ENCODE measurements around the gene SFPQ.
"Not testable (repeated sequence)": the region's sequence is repeated elsewhere in the genome, so short reads cannot be mapped to it uniquely, and the experiment has no call there.

Gene SFPQ

DNA sequence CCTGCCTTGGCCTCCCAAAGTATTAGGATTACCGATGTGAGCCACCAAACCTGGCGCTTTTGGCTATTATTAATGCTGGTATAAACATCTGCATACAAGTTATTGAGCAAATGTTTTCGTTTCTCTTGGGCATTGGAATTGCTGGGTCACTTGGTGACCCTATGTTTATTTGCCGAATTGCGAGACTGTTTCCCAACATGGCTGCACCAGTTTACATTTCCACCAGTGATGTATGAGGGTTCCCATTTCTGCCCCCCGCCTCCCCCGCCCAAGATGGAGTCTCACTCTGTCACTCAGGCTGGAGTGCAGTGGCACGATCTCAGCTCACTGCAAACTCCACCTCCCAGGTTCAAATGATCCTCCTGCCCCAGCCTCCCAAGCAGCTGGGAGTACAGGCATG, 20.9 kb downstream of the SFPQ start:
- no peak for DNase-seq
- intact Hi-C loops (cut with DNase I), result no loop called here

DNA sequence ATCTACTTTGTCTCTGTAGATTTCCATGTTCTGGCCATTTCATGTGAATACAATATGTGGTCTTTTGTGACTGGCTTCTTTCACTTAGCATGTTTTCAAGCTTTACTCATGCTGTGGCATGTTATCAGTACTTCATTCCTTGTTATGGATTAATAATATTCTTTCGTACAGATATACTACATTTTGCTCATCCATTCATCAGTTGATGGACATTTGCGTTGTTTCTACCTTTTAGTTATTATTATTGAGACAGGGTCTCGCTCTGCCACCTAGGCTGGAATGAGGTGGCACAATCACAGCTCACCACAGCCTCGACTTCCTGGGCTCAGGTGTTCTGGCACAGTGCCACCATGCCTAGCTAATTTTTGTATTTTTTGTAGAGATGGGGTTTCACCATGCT, 21.4 kb downstream of the SFPQ start:
- DNase-seq, result no peak
- intact Hi-C loops (cut with DNase I), result no loop called here

DNA sequence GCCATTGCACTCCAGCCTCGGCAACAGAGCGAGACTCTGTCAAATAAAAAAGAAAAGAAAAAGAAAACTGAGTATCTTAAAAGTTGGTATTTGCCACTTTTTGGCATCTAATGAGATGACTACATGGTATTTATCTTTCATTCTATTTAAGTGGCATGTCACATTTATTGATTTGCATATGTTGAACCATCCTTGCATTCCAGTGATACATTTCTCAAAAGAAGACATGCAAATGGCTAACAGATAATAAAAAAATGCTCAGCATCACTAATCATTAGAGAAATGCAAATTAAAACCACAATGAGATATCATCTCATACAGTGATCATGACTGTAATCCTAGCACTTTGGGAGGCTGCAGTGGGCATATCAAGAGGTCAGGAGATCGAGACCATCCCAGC, 28.1 kb downstream of the SFPQ start:
- intact Hi-C loops (cut with DNase I), result no loop called here
- DNase-seq, result no peak

DNA sequence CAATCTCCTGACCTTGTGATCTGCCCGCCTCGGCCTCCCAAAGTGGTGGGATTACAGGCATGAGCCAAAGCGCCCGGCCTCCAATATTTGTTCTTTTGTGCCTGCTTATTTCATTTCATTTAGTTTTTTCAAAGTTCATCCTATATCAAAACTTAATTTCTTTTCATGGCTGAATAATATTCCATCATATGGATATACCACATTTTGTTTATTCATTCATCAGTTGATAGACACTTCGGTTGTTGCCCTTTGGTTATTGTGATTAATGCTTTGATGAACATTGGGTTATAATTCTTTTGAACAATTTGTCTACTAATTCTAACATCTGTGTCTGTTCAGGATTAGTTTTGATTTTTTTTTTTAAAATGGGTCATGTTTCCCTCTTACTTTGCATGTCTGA, 41.7 kb downstream of the SFPQ start:
- intact Hi-C loops (cut with DNase I), result no loop called here
- DNase-seq, result no peak

DNA sequence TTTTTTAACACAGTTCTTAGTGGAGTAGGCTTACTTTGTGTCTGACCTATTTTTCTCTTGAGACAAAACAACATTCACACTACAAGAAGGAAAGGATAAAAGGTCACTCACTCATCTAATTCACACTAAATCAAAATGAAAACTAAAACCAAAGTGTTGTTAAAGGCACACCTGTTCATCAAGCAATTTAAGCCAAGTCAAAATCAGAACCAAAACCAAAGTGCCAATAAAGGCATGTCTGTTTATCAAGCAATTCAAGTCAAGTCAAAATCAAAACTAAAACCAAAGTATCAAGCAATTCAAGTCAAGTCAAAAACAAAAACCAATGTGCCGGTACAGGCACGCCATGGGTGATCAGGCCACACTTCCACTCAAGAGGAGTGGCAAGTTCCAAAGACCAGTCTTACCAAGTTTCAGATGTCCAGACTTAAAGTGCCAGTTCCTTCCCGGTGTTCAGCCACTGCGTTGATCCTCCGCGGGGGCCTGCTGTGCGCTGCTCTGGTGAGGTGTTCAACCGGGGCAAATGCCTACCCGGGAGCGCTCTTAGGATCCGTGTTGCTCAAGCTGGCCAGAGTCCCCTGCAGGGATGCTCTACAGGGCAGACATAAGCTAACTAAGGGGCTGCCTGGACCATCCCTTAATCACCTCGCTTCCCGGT, 46.9 kb downstream of the SFPQ start:
- intact Hi-C loops (cut with DNase I), result not testable (repeated sequence)
- peak in 1 of 42 donors; percentile 2 for DNase-seq

DNA sequence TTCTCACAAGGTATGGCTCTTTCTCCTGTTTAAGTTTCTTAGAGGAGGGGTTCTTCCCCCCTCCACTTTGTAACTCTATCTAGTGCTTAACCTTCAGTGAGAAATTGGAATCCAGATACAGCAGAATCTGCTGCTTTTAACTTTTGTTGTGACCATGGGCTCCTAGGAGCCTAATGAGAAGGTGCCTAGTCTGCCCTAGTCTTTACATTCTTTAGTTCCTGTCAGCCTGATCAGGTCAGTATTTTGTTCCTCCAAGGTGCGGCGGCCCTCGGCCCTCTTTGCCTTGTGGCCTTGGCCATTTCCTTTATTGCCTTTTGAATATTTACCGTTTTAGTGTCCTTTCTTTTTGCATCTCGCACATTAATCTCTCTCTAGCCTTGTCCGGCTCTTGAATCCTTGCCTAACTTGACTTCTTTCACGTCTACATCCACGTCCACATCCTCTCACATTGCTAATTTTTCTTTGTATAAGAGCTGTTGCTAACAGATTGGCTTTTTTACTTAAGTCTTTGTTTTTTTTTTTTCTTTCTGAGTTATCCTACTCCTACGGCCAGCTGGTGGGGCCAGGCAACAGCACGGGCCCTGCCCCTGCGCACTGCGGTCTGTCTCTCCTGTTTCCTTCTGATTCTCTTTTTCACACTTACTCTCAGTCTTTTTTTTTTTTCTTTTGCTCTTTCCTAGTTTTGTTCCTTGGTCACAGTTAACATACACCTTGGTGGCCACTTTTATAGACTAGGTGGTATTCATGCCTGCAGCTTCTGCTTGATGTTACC, 49.0 kb downstream of the SFPQ start:
- intact Hi-C loops (cut with DNase I), result no loop called here
- DNase-seq, result no peak

DNA sequence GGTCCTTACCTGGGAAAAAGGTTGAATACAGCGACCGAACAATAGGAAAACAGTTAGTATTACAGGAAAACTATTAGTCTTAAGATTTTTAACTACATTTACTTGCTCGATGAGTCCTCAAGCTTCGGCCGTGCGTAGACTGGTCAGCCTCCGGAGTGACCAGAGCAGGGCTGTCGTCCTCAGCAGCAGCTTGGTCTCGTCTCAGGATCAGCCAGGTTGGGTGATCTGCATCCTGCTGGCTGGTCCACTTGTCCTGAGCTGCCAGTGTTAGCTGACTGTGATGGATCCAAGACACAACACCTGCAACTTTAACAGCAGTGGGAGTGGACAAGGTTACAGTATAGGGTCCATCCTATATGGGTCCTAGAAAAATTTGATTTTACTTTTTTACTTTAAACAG, 50.2 kb downstream of the SFPQ start:
- DNase-seq; intact Hi-C loops (cut with DNase I): not testable (repeated sequence)

DNA sequence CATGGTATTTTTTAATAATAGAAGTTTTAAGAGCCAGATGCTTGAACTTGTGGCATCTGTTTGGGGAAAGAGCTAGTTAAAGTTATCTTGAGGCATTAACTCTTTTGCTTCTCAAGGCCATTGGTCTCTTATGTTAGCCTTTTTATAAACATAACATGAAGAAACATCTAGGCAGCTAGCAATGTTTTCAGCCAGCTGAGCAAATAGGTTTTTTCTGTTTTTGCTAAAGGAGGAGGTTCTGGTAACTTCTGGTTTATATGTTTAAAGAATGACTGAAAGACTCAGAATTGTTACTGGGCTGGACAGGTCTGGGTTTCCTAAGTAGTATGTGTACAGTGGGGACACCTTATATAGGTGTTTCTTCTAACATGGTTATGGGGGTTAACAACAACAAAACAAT, 50.7 kb downstream of the SFPQ start:
- intact Hi-C loops (cut with DNase I), result not testable (repeated sequence)

DNA sequence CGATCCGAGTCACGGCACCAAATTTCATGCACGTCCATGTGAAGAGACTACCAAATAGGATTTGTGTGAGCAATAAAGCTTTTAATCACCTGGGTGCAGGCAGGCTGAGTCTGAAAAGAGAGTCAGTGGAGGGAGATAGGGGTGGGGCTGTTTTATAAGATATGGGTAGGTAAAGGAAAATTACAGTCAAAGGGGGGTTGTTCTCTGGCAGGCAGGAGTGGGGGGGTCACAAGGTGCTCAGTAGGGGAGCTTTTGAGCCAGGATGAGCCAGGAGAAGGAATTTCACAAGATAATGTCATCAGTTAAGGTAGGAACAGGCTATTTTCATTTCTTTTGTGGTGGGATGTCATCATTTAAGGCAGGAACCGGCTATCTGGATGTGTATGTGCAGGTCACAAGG, 55.4 kb downstream of the SFPQ start:
- DNase-seq; intact Hi-C loops (cut with DNase I): not testable (repeated sequence)

More for the DNA sequence above, 50.7 kb downstream of the SFPQ start:
- not testable (repeated sequence) for DNase-seq

DNA sequence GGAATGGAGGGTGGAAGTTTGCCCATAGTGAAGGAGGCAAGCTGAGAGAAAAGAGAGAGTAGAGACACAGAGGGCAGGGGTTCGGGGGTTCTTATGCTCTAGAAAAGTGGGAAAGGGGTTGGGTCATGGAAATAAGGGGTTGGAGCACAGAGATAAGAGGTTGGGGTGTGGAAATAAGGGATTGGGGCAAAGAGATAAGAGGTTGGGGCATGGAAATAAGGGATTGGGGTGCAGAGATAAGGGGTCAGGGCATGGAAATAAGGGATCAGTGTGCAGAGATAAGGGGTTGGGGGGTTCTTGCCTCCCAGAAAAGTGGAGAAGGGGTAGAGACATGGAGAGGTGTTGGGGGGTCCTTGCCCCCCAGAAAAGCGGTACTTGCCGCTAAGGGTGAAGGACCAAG, 56.2 kb downstream of the SFPQ start:
- intact Hi-C loops (cut with DNase I), result no loop called here
- DNase-seq, result no peak

Measured in head of caudate nucleus (tissue), 42 donors.